ENCODE results near the gene CLIP3. TPM values are rescaled to one million over a fixed set of nuclear protein-coding genes. Genes with fewer than 3 reads are reported as not detected.

Gene CLIP3
- total and polyA plus RNA-seq, 2 experiments from 2014 or later: 15.1 to 19.1 TPM

DNA sequence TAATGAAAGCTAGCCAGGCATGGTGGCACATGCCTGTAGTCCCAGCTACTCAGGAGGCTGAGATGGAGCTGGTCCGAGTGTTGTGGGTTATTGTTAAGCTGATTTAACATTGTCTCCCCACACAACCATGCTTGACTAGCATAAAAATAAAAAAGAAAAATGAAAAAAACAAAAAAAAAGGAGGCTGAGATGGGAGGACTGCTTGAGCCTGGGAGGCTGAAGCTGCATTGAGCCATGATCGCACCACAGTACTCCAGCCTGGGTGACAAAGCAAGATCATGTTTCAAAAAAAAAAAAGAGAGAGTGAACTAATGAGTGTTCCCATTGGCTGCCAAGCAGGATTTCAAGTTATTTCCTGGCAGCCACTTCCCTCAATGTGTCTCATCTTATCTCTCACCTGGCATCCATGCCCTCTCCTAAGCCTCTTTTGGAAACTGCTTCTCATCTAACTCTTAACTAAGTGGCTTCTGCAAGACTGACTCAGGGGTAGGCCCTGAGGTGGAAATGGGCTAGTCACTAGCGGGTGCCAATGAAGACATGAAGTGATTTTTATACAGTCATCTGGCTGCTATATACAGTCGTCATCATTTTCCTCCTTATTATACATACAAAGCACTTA is 16.5 kb upstream of the CLIP3 start:
- H3K79me2 ChIP-seq (replicated peaks; ENCODE audit: insufficient read depth): peaks cover 8% of the 10 kb centered on the region; the same call in 1 of the 2 replicates
- H3K4me1 ChIP-seq (ENCODE audit: insufficient read depth): peaks cover 10% of the 10 kb centered on the region; the same call in 1 of the 2 replicates
- 0 out of 2 replicates have a peak, but pooled peaks cover 2% of the 10 kb centered on the region for H3K9me2 ChIP-seq (ENCODE audit: insufficient read depth)
- H3K27me3 ChIP-seq (ENCODE audit: insufficient read depth): no peaks in the 10 kb centered on the region
- no peaks in the 10 kb centered on the region; the same call in 1 of the 2 replicates for H3K36me3 ChIP-seq (ENCODE audit: insufficient read depth)
- H4K20me1 ChIP-seq (replicated peaks; ENCODE audit: insufficient read depth): peaks cover under 1% of the 10 kb centered on the region; the same call in 1 of the 2 replicates
- no peak overlapping the region for H3K4me3 ChIP-seq
- no peak overlapping the region for H2AFZ ChIP-seq
- Mint-ChIP-seq H3K36me3 (ENCODE audit: low read depth) (0 out of 3 replicates have a peak, but pooled peaks cover 3% of the 10 kb centered on the region), H3K9me3 (no peaks in the 10 kb centered on the region; the same call in 2 of the 3 replicates), H3K4me1 (peaks cover 17% of the 10 kb centered on the region), H3K4me3 (no peak overlapping the region; the same call in 2 of the 3 replicates), H3K27ac (no peak overlapping the region), H3K27me3 (ENCODE audit: insufficient read depth, low read depth, poor library complexity) (peaks cover 11% of the 10 kb centered on the region)
- H3F3A ChIP-seq (replicated peaks; ENCODE audit: low read depth): 0 out of 2 replicates have a peak, but pooled peaks cover 5% of the 10 kb centered on the region
- no peak for TF ChIP-seq EZH2 (IDR thresholded peaks at IDR 0.05; ENCODE audit: low read depth, unreplicated experiment)
- TF ChIP-seq, protein P1, sequence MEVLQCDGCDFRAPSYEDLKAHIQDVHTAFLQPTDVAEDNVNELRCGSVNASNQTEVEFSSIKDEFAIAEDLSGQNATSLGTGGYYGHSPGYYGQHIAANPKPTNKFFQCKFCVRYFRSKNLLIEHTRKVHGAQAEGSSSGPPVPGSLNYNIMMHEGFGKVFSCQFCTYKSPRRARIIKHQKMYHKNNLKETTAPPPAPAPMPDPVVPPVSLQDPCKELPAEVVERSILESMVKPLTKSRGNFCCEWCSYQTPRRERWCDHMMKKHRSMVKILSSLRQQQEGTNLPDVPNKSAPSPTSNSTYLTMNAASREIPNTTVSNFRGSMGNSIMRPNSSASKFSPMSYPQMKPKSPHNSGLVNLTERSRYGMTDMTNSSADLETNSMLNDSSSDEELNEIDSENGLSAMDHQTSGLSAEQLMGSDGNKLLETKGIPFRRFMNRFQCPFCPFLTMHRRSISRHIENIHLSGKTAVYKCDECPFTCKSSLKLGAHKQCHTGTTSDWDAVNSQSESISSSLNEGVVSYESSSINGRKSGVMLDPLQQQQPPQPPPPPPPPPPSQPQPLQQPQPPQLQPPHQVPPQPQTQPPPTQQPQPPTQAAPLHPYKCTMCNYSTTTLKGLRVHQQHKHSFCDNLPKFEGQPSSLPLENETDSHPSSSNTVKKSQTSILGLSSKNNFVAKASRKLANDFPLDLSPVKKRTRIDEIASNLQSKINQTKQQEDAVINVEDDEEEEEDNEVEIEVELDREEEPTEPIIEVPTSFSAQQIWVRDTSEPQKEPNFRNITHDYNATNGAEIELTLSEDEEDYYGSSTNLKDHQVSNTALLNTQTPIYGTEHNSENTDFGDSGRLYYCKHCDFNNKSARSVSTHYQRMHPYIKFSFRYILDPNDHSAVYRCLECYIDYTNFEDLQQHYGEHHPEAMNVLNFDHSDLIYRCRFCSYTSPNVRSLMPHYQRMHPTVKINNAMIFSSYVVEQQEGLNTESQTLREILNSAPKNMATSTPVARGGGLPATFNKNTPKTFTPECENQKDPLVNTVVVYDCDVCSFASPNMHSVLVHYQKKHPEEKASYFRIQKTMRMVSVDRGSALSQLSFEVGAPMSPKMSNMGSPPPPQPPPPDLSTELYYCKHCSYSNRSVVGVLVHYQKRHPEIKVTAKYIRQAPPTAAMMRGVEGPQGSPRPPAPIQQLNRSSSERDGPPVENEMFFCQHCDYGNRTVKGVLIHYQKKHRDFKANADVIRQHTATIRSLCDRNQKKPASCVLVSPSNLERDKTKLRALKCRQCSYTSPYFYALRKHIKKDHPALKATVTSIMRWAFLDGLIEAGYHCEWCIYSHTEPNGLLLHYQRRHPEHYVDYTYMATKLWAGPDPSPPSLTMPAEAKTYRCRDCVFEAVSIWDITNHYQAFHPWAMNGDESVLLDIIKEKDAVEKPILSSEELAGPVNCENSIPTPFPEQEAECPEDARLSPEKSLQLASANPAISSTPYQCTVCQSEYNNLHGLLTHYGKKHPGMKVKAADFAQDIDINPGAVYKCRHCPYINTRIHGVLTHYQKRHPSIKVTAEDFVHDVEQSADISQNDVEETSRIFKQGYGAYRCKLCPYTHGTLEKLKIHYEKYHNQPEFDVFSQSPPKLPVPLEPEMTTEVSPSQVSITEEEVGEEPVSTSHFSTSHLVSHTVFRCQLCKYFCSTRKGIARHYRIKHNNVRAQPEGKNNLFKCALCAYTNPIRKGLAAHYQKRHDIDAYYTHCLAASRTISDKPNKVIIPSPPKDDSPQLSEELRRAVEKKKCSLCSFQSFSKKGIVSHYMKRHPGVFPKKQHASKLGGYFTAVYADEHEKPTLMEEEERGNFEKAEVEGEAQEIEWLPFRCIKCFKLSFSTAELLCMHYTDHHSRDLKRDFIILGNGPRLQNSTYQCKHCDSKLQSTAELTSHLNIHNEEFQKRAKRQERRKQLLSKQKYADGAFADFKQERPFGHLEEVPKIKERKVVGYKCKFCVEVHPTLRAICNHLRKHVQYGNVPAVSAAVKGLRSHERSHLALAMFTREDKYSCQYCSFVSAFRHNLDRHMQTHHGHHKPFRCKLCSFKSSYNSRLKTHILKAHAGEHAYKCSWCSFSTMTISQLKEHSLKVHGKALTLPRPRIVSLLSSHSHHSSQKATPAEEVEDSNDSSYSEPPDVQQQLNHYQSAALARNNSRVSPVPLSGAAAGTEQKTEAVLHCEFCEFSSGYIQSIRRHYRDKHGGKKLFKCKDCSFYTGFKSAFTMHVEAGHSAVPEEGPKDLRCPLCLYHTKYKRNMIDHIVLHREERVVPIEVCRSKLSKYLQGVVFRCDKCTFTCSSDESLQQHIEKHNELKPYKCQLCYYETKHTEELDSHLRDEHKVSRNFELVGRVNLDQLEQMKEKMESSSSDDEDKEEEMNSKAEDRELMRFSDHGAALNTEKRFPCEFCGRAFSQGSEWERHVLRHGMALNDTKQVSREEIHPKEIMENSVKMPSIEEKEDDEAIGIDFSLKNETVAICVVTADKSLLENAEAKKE (CRISPR knock-in tag; IDR thresholded peaks at IDR 0.05): no peak
- no peak for TF ChIP-seq ZNF331 (CRISPR knock-in tag; IDR thresholded peaks at IDR 0.05; ENCODE audit: low read depth)
- TF ChIP-seq POLR2AphosphoS5 (IDR thresholded peaks at IDR 0.05; ENCODE audit: low read depth): no peak
- TF ChIP-seq CREB1 (CRISPR knock-in tag; IDR thresholded peaks at IDR 0.05; ENCODE audit: low read depth): no peak
- no peak for DNase-seq (ENCODE audit: low spot score)
- no peak overlapping the region for H3K4me2 ChIP-seq
- no peak for ATAC-seq
- H3K27ac ChIP-seq (ENCODE audit: low read depth): no peak overlapping the region
